ENCODE data around the gene SLC44A3.
"Not testable (repeated sequence)": the region's sequence is repeated elsewhere in the genome, so short reads cannot be mapped to it uniquely, and the experiment has no call there.

The SLC44A3 gene

GRCh38 chr1:94840381-94840780, 20.2 kb downstream of the SLC44A3 start:
- DNase-seq, result not testable (repeated sequence)

GRCh38 chr1:94840808-94841207, 20.7 kb downstream of the SLC44A3 start:
- DNase-seq, result no peak

- no peak for DNase-seq
Measured at GRCh38 chr1:94843430-94843829, 23.3 kb downstream of the SLC44A3 start.

- DNase-seq, result no peak
Measured at GRCh38 chr1:94843846-94844245, 23.7 kb downstream of the SLC44A3 start.

DNA sequence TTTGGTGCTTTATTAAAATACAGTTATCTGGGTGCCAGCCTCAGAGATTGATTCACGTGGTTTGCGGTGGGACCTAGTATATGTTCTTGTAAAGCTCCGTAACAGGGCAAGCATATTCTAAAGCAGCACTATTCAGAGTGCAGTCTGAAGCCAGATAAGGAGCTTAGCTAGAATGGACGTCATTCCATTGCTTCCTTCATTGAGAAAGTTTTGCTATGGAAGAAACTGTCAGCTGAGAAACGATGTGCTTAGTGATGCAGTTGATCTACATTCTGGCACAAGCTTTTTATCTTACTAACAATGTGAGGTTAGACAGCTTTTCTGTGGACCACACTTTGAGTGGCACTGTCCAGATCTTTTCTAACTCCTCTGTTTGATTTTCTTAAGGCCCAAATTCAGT, 26.2 kb downstream of the SLC44A3 start:
- DNase-seq, result no peak

- no peak for DNase-seq
Measured at GRCh38 chr1:94851571-94851970, 31.4 kb downstream of the SLC44A3 start.

DNA sequence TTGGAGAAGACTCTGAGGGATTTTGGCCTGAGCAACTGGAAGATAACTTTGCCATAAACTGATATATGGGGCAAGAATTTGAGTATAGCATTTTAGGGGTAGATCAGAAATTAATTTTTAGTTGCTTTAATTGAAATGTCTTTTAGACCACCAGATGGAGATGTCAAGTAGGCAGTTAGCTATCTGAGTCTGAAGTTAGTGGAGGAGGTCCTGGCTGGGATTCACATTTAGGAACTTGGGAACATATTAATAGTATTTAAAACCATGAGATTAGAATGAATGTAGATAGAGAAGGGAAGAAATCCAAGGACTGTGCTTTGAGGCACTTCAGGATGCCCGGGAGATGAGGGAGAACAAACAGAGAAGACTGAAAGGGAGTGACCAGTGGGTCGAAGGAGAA, 32.6 kb downstream of the SLC44A3 start:
- no peak for DNase-seq

- peak; percentile 69 for DNase-seq
Measured at GRCh38 chr1:94854458-94855306, 34.5 kb downstream of the SLC44A3 start.

DNA sequence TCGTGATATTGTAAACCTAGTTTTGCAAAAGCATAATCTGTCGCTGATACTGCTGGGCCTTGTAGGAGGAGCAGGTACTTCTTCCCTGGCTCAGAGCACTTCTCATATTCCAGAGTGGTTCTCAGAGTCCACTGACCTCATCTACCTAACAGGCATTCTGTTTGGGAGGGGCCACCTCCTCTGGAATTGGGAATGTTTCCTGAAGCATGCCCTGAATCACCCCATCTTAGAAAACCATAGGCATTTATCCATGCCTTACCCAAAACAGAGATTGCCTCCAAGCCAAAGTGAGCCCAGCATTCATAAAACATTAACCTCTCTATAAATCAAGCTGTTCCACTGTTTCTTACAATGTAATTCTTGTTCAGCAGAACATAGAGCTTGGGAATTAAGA, 35.1 kb downstream of the SLC44A3 start:
- no peak for DNase-seq

DNA sequence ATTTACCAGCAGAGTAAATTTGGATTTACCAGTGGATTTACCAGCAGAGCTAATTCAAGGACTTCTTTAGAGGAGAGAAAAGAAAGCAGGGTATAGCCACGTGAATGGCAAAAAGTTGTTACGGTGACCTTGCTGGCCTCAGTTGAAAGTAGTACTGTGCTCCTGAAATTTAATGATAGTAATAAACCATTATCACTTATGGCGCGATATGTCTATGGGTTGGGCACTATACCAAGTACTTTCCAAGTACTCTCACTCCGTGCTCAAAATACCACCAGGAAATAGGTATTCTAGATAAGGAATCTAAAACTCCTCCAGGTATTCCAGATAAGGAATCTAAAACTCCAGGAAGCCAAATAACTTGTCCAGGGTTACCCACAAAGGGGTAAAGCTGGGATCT, 35.8 kb downstream of the SLC44A3 start:
- DNase-seq, result no peak

DNA sequence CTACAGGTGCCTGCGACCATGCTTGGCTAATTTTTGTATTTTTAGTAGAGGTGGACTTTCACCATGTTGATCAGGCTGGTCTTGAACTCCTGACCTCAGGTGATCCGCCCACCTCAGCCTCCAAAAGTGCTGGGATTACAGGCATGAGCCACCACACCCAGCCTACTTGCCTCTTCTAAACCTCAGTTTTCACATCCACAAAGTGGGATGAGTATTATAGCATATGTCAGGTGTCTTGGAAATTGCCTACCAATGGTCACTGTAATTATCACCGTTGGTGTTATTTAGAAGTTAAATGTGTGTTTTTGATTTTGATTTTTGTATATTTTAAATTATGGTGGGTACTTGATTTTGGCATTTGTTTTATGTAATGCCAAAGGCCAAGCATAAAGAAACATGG, 36.7 kb downstream of the SLC44A3 start:
- no peak for DNase-seq

DNA sequence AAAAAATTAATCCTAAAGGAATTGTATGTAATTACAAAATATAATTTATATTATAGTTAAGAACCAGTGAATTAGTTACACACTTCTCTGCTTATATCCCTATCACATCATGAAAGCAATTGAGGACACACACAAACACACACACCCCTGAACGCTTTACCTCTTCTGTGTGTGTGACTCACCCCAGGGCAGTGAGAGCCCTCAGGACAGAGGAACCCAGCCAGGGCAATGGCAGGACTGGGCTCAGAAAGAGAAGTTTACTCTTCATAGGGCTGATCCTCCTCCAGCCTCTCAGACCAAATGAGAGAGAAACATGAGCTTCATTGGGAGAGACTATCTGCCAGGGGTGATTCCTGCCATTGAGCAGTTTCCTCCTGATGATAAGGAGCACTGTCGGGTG, 38.1 kb downstream of the SLC44A3 start:
- no peak for DNase-seq

DNA sequence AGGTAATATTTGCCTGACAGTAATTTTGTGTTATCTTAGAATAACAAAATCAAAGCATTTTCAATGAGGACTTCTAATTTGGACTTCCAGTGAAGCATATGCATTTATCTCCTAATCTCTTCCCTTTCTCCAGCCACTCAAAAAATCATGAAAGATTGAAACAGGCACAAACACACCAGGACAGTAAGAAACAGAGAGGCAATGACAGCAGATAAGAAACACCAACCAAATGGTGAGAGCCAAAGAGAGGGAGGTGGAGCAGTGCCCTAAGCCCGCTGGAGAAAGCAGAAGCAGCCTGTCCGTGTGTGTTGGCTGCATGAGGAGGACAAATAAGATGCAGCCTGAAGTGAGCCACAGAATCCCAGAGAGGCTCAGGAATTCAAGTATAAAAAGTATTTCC, 39.0 kb downstream of the SLC44A3 start:
- no peak for DNase-seq

DNA sequence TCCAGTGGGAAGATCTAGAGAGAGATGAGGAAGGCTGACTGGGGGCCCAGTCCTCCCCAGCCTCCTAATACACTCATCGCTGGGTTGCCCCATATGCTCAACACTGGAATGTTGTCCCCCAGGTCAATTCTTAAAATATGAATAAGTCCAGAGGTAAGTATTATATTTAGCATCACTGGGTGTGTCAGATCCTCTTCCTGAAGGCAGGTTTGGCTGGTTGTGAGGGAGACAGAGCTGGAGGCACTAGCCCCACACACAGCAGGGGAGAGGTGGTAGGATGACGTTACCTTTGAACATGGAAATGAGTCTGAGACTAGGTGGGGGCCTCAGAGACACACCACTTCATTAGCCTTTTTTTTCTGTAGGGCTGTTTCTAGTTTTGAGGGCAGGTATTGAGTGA, 42.6 kb downstream of the SLC44A3 start:
- no peak for DNase-seq

GRCh38 chr1:94863297-94863911, 43.2 kb downstream of the SLC44A3 start:
- DNase-seq, result no peak

GRCh38 chr1:94863919-94864318, 43.8 kb downstream of the SLC44A3 start:
- DNase-seq, result no peak

- no peak for DNase-seq
Measured at GRCh38 chr1:94864821-94865220, 44.7 kb downstream of the SLC44A3 start.

GRCh38 chr1:94865360-94865759, 45.2 kb downstream of the SLC44A3 start:
- DNase-seq, result no peak

DNA sequence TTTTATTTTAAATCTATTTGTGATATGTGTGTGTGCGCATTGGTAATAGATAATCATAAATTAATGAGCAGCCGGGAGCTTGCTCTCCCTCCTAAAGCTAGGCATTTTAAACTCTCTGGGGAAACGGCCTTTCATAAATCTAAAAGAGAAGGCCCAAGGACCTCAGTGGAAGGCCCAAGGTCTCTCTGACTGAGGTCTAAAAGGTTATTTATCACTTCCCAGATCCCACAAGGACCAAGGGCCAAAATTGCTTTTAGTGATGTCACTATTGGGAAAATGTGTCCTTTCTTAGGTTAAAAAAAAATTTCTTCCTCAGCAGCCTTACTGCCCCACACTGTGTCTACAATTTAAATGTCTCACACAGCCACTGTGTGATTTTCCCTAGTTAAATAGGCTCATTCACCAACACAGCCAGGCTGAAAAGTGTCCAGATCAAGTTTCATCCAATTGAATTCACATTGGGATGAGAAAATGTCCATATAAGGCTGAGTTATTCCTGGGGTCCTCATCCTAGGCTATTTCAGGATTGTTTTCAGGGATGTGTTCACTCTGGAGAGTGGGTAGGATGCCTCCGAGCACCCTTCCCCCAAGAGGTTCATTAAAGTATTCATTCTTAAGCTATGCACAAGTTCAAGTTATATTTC, 46.1 kb downstream of the SLC44A3 start:
- DNase-seq, result no peak

- DNase-seq, result no peak
Measured at GRCh38 chr1:94871031-94871430, 50.9 kb downstream of the SLC44A3 start.

DNA sequence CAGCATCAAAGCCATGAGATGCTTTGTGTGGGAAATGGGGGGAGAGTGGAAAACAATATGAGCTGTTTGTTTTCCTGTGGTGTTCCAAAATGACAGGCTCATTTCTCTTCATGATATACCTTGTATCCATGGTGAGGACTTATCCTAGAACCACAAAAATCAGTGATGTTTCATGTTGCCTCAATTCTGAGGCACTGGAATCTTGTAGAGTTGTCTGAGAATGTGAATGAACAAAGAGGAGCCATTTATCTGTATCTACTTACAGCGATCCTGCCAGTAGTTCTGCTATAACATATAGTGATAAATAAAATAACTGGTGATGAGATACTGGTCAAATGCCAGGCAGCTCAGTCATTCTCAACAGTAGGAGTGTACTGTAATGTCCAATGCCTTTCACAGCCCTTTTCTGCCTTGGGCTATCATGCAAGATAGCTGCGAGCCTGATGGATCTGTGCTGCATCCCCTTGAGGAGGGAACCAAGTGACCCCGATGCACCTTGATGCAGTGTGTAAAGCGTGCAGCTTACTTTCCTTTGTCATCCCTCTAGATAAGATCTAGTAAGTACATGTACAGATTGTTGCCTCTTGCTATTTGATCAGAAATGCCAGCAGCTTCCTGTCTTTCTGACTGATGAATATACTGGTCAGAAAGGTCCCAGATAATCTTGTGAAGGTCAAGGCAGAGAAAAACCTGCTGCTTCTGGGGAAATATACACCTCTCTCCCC, 52.8 kb downstream of the SLC44A3 start:
- DNase-seq, result no peak

DNA sequence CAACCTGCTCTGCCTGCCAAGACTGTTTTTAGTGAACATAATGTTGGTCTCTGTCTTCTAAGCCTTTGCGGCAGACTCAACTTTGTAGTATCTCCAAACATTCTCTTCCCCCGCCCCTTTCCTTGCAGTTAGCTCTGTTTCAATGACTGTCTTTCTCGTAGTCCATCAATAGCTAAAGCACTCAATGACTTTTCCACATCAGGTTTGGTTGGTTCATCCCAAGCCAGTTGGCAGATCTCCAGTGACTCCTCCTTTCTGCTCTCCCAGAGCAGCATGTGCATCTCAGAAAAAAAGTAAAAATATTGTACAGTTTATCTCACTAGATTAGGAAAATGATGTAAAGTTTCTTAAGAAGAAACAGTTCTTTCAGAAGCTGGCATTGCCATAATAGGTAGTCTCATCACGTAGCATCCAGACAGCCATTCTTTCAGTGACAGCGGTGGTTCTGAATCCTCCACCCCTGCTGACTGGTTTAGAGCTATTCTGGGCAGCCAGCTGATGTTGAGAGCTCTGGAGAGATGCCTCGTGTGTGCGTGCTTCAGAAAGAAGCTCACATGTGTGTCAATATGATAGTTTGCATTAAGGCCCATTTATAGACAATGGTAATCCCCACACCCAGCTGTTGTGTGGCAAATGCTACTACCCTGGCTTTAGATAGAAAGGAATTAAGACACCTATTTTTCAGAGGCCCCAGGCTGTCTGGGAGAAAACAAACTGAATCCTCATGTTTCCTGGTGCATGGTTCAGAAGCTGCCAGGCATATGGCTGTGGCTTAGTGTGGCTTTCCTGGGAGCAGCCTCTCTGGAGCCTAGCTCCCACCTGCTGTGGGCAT, 53.6 kb downstream of the SLC44A3 start:
- peak; percentile 92 for DNase-seq

- DNase-seq, result no peak
Measured at GRCh38 chr1:94874423-94874822, 54.3 kb downstream of the SLC44A3 start.
